OCI-LY7 (cell line): ENCODE measurements around the gene MVD.

Experiments
- CTCF ChIP-seq: fragments of 200-600 bp; sonication (generic); conservative IDR thresholded peaks from 2 replicates; pipeline ENCODE4 v1.5.1; 2014; ENCODE audit warnings: mild to moderate bottlenecking, antibody characterized with exemption, low read length, moderate library complexity, mixed read lengths
- EZH2phosphoT487 ChIP-seq: fragments of 200-600 bp; sonication (generic); IDR thresholded peaks from 2 replicates; pipeline ENCODE4 v1.6.1; 2018; ENCODE audit warnings: low read depth, borderline replicate concordance, mild to moderate bottlenecking, mixed run types, antibody characterized with exemption, low read length, moderate library complexity, mixed read lengths

- TF ChIP-seq CTCF (no peak), EZH2phosphoT487 (no peak)
Observed at GRCh38 chr16:88626646-88627045, 36.2 kb downstream of the MVD start.
